OCI-LY1 (cell line): ENCODE data around the gene BTBD9.

Experiments used
- EZH2 ChIP-seq: fragments of 200-600 bp; sonication (generic), shearing (Covaris generic); IDR thresholded peaks from 2 replicates; pipeline ENCODE4 v1.8.0; 2017; ENCODE audit warnings: borderline replicate concordance, mixed run types, mild to moderate bottlenecking, antibody characterized with exemption, low read length, moderate library complexity, mixed read lengths
- TF ChIP-seq, protein P1 (sequence below): fragments of 200-600 bp; sonication (generic), shearing (Covaris generic); IDR thresholded peaks from 2 replicates; pipeline ENCODE4 v1.5.1; 2017; ENCODE audit warnings: mild to moderate bottlenecking, antibody characterized with exemption, low read length, moderate library complexity, mixed read lengths

DNA sequence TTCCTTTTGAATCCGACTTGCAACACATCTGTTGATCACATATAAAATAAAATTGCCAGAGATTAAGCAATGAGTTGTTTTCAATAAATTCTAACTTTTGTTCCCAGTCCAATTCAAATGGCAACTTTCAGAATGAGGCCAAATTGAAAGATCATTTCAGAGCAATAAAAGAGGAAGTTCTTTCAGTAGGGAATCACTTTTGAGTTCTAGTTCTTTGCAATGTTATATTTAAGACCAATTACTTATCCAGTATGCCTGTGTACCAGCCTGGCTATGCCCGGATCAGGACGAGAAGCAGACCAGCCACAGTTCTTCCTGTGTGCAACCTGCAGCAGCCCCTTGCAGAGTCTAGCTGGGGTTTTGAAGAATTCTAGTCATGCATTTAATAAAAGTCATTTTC, 232.5 kb downstream of the BTBD9 start:
- TF ChIP-seq, protein P1, sequence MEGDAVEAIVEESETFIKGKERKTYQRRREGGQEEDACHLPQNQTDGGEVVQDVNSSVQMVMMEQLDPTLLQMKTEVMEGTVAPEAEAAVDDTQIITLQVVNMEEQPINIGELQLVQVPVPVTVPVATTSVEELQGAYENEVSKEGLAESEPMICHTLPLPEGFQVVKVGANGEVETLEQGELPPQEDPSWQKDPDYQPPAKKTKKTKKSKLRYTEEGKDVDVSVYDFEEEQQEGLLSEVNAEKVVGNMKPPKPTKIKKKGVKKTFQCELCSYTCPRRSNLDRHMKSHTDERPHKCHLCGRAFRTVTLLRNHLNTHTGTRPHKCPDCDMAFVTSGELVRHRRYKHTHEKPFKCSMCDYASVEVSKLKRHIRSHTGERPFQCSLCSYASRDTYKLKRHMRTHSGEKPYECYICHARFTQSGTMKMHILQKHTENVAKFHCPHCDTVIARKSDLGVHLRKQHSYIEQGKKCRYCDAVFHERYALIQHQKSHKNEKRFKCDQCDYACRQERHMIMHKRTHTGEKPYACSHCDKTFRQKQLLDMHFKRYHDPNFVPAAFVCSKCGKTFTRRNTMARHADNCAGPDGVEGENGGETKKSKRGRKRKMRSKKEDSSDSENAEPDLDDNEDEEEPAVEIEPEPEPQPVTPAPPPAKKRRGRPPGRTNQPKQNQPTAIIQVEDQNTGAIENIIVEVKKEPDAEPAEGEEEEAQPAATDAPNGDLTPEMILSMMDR, result no peak
- TF ChIP-seq EZH2, result no peak
